Measurements from ENCODE around the gene TTC12. TPM values are rescaled to one million over a fixed set of nuclear protein-coding genes. Genes with fewer than 3 reads are reported as not detected.

The TTC12 gene
- total and polyA plus RNA-seq, 2 of the 8 experiments (the other 6 are each of a cell fraction or from before 2014, with no cell fraction given) = 4.7 to 9.0 TPM

- Histone ChIP-seq H4K20me1 (replicated peaks in 1 of 2; ENCODE audit: control insufficient read depth in 1 of 2, insufficient read depth in 2 of 2, low read length in 2 of 2) (no peaks in the 10 kb centered on the region), H3K79me1 (ENCODE audit: low read depth, low read length) (no peaks in the 10 kb centered on the region), H2BK12ac (ENCODE audit: low read depth, low read length) (no peak overlapping the region), H2BK15ac (ENCODE audit: low read length) (no peak overlapping the region), H3K4me1 (replicated peaks in 1 of 4; ENCODE audit: control insufficient read depth in 3 of 4, insufficient read depth in 4 of 4, low read length in 3 of 4) (no peaks in the 10 kb centered on the region), H3K27me3 (replicated peaks in 1 of 4; ENCODE audit: control insufficient read depth in 3 of 4, extremely low read depth in 1 of 4, insufficient read depth in 3 of 4, low read length in 3 of 4) (no peaks in the 10 kb centered on the region), H3K18ac (ENCODE audit: extremely low read depth, low read length) (no peak overlapping the region), H3K23ac (ENCODE audit: insufficient read length) (no peak overlapping the region), H4K8ac (ENCODE audit: extremely low read depth, insufficient read depth, low read length) (no peak overlapping the region), H3K4me2 (ENCODE audit: insufficient read depth in 1 of 2, low read depth in 2 of 2, low read length in 2 of 2) (no peak overlapping the region), H3K23me2 (ENCODE audit: low read depth, low read length) (no peaks in the 10 kb centered on the region; the same call in 1 of the 2 replicates), H2AFZ (ENCODE audit: low read length) (no peak overlapping the region), H3K9me3 (ENCODE audit: insufficient read depth in 2 of 2, low read depth in 1 of 2, low read length in 1 of 2) (no peaks in the 10 kb centered on the region), H3K79me2 (ENCODE audit: control insufficient read depth in 1 of 2, insufficient read depth in 2 of 2, low read length in 2 of 2) (no peaks in the 10 kb centered on the region), H4K5ac (ENCODE audit: insufficient read length, low read depth, low read length) (no peak overlapping the region), H3K9ac (replicated peaks in 1 of 4; ENCODE audit: extremely low read depth in 1 of 4, low read depth in 3 of 4, low read length in 3 of 4) (no peak overlapping the region), H3K27ac (ENCODE audit: low read depth, low read length) (no peak overlapping the region), H3K56ac (replicated peaks; ENCODE audit: insufficient read length, low read depth, low read length) (no peak overlapping the region), H3K4me3 (ENCODE audit: extremely low read depth in 1 of 4, insufficient read depth in 2 of 4, low read depth in 3 of 4, low read length in 4 of 4) (no peak overlapping the region), H2AK5ac (ENCODE audit: low read depth, low read length) (no peak overlapping the region), H2BK120ac (replicated peaks; ENCODE audit: low read depth, low read length) (no peak overlapping the region), H3K36me3 (ENCODE audit: control insufficient read depth in 2 of 4, insufficient read depth in 4 of 4, low read length in 3 of 4) (no peaks in the 10 kb centered on the region), H3K14ac (ENCODE audit: insufficient read length) (no peak overlapping the region), H2BK5ac (ENCODE audit: low read depth, low read length) (no peak overlapping the region), H3K4ac (replicated peaks; ENCODE audit: insufficient read length, low read depth, low read length) (no peak overlapping the region), H2BK20ac (ENCODE audit: low read length) (no peak overlapping the region), H4K91ac (replicated peaks; ENCODE audit: insufficient read length, low read length) (no peak overlapping the region)
- FAIRE-seq (no peak), DNase-seq (ENCODE audit: low read depth in 1 of 2, low spot score in 2 of 2) (no peak)
- TF ChIP-seq FOSL1 (IDR thresholded peaks at IDR 0.05; ENCODE audit: insufficient read depth, low read depth, low read length) (no peak), EP300 (IDR thresholded peaks at IDR 0.05; ENCODE audit: borderline replicate concordance in 1 of 2, low read depth in 2 of 2, low read length in 2 of 2) (no peak), SIX5 (IDR thresholded peaks at IDR 0.05; ENCODE audit: low read depth, low read length) (no peak), HDAC2 (IDR thresholded peaks at IDR 0.05; ENCODE audit: borderline replicate concordance in 1 of 2, low read depth in 2 of 2, low read length in 2 of 2) (no peak), SAP30 (IDR thresholded peaks at IDR 0.05; ENCODE audit: insufficient read depth, insufficient replicate concordance, low read length) (no peak), SUZ12 (IDR thresholded peaks at IDR 0.05; ENCODE audit: low read length) (no peak), POLR2AphosphoS5 (IDR thresholded peaks at IDR 0.05; ENCODE audit: low read depth, low read length) (no peak), HDAC6 (IDR thresholded peaks at IDR 0.05; ENCODE audit: low read depth, low read length) (no peak)
- ChIA-PET CTCF (ENCODE audit: partially characterized antibody) (no interaction called here), POLR2A (ENCODE audit: partially characterized antibody) (no interaction called here)
- WGBS, 2 experiments (ENCODE audit: extremely low coverage in 1 of 2, insufficient coverage in 1 of 2, insufficient read length in 1 of 2, insufficient replicate concordance in 2 of 2, low coverage in 1 of 2, low lambda C conversion rate in 2 of 2, missing lambda C conversion rate in 1 of 2) = 91% methylated on average over 9 of the region's 9 CpGs; no CpG with 5 or more reads in 1 of the 2 experiments
Observed at GRCh38 chr11:113412675-113413074, 98.3 kb downstream of the TTC12 start.
